HS-5 (cell line): ENCODE measurements around the gene CACHD1.
A peak's percentile ranks its signal among the peaks of the same experiment; 100 is the strongest.
"Not testable (repeated sequence)": the region's sequence is repeated elsewhere in the genome, so short reads cannot be mapped to it uniquely, and the experiment has no call there.

Experiments used
- DNase-seq: peaks from one replicate; pipeline ENCODE4 v3.0.0-alpha.2; 2012; ENCODE audit warnings: low read depth

CACHD1 gene

GRCh38 chr1:64594446-64594845 is 124.5 kb downstream of the CACHD1 start:
- DNase-seq: no peak

- no peak for DNase-seq
Measured at GRCh38 chr1:64595871-64596515, 126.1 kb downstream of the CACHD1 start.

- no peak for DNase-seq
Measured at GRCh38 chr1:64597113-64597512, 127.2 kb downstream of the CACHD1 start.

GRCh38 chr1:64598100-64598571 is 128.2 kb downstream of the CACHD1 start:
- peak; percentile 79 for DNase-seq

- DNase-seq: no peak
Measured at GRCh38 chr1:64599242-64599641, 129.3 kb downstream of the CACHD1 start.

GRCh38 chr1:64601207-64601606 is 131.3 kb downstream of the CACHD1 start:
- no peak for DNase-seq

GRCh38 chr1:64608005-64608650 is 138.2 kb downstream of the CACHD1 start:
- no peak for DNase-seq

GRCh38 chr1:64608651-64609048 is 138.7 kb downstream of the CACHD1 start:
- no peak for DNase-seq

- DNase-seq: not testable (repeated sequence)
Measured at GRCh38 chr1:64610950-64611349, 141.0 kb downstream of the CACHD1 start.

GRCh38 chr1:64616039-64616438 is 146.1 kb downstream of the CACHD1 start:
- no peak for DNase-seq

- peak; percentile 8 for DNase-seq
Measured at GRCh38 chr1:64623750-64624191, 153.8 kb downstream of the CACHD1 start.

GRCh38 chr1:64624218-64624713 is 154.3 kb downstream of the CACHD1 start:
- peak; percentile 3 for DNase-seq

GRCh38 chr1:64624808-64625207 is 154.9 kb downstream of the CACHD1 start:
- DNase-seq: no peak

- no peak for DNase-seq
Measured at GRCh38 chr1:64630611-64631010, 160.7 kb downstream of the CACHD1 start.

GRCh38 chr1:64631346-64632034 is 161.6 kb downstream of the CACHD1 start:
- no peak for DNase-seq

GRCh38 chr1:64632936-64633335 is 163.0 kb downstream of the CACHD1 start:
- no peak for DNase-seq

- no peak for DNase-seq
Measured at GRCh38 chr1:64645735-64646134, 175.8 kb downstream of the CACHD1 start.

- no peak for DNase-seq
Measured at GRCh38 chr1:64650411-64650810, 180.5 kb downstream of the CACHD1 start.

GRCh38 chr1:64651841-64652240 is 181.9 kb downstream of the CACHD1 start:
- DNase-seq: no peak

GRCh38 chr1:64653466-64653865 is 183.5 kb downstream of the CACHD1 start:
- no peak for DNase-seq

GRCh38 chr1:64654519-64655341 is 184.8 kb downstream of the CACHD1 start:
- DNase-seq: peak; percentile 13

GRCh38 chr1:64655861-64656260 is 185.9 kb downstream of the CACHD1 start:
- no peak for DNase-seq
